Nephron (organoid): Measurements from ENCODE around the gene HDAC7.

Source experiments
- H3K27ac Mint-ChIP-seq, 3 experiments: 2 replicates each; pipeline ENCODE4 v1.8.0; 2020; ENCODE audit warnings: mixed read lengths in 3 of 3, mild to moderate bottlenecking in 2 of 3, moderate library complexity in 1 of 3
- H3K27me3 Mint-ChIP-seq: 2 replicates; pipeline ENCODE4 v1.8.0; 2021; ENCODE audit warnings: low read depth, mild to moderate bottlenecking, moderate library complexity, mixed read lengths
- H3K36me3 Mint-ChIP-seq: 2 replicates; pipeline ENCODE4 v1.8.0; 2020; ENCODE audit warnings: low read depth, mixed read lengths
- H3K4me1 Mint-ChIP-seq: 2 replicates; pipeline ENCODE4 v1.8.0; 2020; ENCODE audit warnings: mixed read lengths
- H3K4me3 Mint-ChIP-seq, 3 experiments: 2 replicates each; pipeline ENCODE4 v1.8.0; 2020; ENCODE audit warnings: mild to moderate bottlenecking in 3 of 3, mixed read lengths in 3 of 3, moderate library complexity in 2 of 3
- H3K9me3 Mint-ChIP-seq: 2 replicates; pipeline ENCODE4 v1.8.0; 2020; ENCODE audit warnings: mixed read lengths
- TF ChIP-seq, protein P1 (sequence below), 3 experiments: fragments of 200-600 bp; sonication (generic); IDR thresholded peaks; one replicate each; pipeline ENCODE4 v1.5.0; 2021; ENCODE audit warnings: antibody characterized with exemption in 3 of 3; ENCODE audit not compliant: unreplicated experiment in 3 of 3

HDAC7 gene

DNA sequence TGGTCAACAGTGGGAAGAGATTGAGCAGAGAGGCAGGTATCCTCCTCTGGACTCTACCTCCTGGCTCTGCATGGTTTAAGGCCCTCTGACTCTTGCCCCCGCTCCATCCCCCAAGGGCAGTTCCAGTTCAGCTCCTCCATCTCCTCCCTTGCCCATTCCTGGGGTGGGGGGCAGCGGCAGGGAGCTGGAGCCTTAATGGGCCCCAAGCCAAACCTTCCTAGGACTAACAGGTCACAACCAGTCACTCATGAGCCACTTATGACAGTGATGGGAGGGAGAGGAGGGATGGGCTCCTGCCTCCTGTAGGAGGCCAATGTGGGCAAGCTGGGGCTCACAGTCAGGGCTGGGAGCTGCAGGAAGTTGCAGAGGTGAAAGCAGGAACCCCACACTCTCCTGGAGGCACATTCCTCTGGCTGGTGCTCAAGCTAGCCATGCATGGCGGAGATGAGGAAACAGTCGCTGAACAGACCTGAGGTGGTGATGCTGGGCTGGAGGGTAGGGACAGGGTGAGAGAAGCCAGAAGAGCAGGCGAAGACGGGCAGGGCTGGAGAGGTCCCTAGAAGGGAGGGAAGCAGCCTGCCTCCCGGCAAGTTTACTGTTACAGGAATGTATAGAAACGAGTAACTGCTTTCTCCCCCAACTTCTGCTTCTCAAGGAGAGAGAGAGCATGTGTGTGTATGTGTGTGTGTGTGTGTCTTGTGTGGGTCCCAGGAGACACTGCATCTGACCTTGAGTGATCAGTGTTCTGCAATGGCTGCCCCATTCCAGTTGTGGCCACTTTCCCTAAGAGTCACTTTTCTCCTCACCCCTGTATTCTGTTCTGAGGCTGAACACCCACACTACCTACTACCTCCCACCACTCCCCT lies 56.0 kb downstream of the HDAC7 start:
- peaks cover 10% of the 10 kb centered on the region for H3K27me3 Mint-ChIP-seq
- H3K4me3 Mint-ChIP-seq: peak overlapping the region in 1 of 3 experiments; percentile 13
- no peaks in the 10 kb centered on the region for H3K9me3 Mint-ChIP-seq
- TF ChIP-seq, protein P1, sequence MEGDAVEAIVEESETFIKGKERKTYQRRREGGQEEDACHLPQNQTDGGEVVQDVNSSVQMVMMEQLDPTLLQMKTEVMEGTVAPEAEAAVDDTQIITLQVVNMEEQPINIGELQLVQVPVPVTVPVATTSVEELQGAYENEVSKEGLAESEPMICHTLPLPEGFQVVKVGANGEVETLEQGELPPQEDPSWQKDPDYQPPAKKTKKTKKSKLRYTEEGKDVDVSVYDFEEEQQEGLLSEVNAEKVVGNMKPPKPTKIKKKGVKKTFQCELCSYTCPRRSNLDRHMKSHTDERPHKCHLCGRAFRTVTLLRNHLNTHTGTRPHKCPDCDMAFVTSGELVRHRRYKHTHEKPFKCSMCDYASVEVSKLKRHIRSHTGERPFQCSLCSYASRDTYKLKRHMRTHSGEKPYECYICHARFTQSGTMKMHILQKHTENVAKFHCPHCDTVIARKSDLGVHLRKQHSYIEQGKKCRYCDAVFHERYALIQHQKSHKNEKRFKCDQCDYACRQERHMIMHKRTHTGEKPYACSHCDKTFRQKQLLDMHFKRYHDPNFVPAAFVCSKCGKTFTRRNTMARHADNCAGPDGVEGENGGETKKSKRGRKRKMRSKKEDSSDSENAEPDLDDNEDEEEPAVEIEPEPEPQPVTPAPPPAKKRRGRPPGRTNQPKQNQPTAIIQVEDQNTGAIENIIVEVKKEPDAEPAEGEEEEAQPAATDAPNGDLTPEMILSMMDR (IDR thresholded peaks at IDR 0.05; ENCODE audit: unreplicated experiment in 3 of 3): no peak
- H3K27ac Mint-ChIP-seq: peak overlapping the region; percentile 29 to 96 (median 72)
- H3K4me1 Mint-ChIP-seq: peaks cover 34% of the 10 kb centered on the region
- H3K36me3 Mint-ChIP-seq: no peaks in the 10 kb centered on the region

DNA sequence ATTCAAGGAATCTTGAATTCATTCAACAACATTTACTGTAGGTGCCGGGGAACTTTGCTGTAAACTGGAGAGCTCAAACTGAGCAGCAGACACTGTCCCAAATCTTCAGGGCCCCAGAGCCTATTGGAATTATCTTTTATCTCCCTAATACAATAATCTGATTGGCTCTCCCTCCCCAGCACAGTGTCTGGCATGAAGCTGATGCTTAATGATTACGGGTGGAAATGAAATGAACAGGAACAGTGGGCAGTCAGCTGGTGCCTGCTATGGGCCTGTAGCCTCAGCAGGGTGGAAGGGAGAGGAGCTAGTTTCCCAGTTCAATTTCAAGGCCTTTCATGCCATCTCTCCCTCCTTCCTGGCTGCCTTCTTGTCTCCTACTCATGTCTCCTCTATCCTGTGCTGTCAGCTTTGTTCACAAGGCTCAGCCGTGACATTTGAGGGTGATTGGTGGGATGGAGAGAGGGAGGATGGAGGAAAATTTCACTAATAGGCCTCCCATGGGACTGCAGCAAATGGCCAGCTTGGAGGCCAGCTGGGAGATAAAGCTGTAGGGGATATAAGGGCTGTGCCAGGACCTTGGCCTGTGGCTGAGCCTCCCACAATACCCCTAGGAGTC lies 56.7 kb downstream of the HDAC7 start:
- peaks cover 10% of the 10 kb centered on the region for H3K27me3 Mint-ChIP-seq
- H3K27ac Mint-ChIP-seq: peak overlapping the region; percentile 29 to 96 (median 78)
- TF ChIP-seq, protein P1 (IDR thresholded peaks at IDR 0.05; ENCODE audit: unreplicated experiment in 3 of 3): no peak
- no peaks in the 10 kb centered on the region for H3K9me3 Mint-ChIP-seq
- peak overlapping the region in 2 of 3 experiments; percentile 18 to 56 for H3K4me3 Mint-ChIP-seq
- H3K36me3 Mint-ChIP-seq: no peaks in the 10 kb centered on the region
- H3K4me1 Mint-ChIP-seq: peaks cover 39% of the 10 kb centered on the region

DNA sequence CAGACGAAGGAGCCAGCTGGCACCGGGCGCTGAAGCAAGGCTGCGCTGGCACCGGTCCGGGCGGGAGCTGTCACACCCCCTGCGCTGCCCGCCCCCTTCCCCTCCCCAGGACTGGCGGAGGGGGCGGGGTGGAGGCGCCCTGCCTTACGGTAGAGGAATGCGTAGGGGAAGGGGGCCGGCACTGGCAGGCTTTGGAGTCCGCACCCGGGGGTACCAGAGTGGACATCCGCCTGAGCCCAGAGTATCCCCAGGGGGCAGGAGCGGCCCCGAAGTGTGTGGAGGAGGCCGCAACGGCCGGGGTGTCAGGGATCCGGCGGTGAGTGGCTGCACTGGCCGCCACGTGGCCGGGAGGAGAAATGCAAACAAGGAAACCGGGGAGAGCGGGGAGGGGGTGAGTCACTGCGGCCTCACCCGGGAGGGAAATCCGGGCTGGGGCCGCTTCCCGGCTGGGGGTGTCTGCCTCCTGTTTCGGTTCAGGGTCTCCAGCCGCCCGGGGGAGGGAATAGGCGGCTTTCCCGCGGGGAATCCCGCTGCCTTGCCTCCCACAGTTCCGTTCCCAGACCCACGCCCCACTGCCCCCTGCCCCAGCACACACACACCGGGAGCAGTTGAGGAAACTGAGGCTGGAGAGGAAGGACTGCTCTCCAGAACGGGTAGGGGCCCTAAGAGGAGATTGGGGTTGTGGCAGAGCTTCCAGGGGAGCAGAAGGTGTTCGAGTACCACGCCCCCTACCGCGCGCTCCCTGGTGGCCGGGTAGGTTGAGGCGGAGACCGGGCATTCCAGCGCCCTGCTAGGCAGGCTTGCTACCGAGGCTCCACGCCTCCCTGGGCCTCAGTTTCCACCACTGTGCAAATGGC lies 60.6 kb downstream of the HDAC7 start, which contains the start of gene RAPGEF3:
TSS of gene RAPGEF3 (minus strand) at position 47 of the 857 bp plus-strand sequence. CDS start 324 bp downstream, outside the sequence.
- no peaks in the 10 kb centered on the region for H3K9me3 Mint-ChIP-seq
- TF ChIP-seq, protein P1 (IDR thresholded peaks at IDR 0.05; ENCODE audit: unreplicated experiment in 3 of 3): peak; percentile 57 to 66 (median 62)
- H3K36me3 Mint-ChIP-seq: no peaks in the 10 kb centered on the region
- peaks cover 4% of the 10 kb centered on the region for H3K27me3 Mint-ChIP-seq
- H3K27ac Mint-ChIP-seq: peak within 1 kb of the TSS; percentile 74 to 92 (median 89)
- H3K4me1 Mint-ChIP-seq: peaks cover 57% of the 10 kb centered on the region
- H3K4me3 Mint-ChIP-seq: peak within 1 kb of the TSS; percentile 83 to 88 (median 86)

DNA sequence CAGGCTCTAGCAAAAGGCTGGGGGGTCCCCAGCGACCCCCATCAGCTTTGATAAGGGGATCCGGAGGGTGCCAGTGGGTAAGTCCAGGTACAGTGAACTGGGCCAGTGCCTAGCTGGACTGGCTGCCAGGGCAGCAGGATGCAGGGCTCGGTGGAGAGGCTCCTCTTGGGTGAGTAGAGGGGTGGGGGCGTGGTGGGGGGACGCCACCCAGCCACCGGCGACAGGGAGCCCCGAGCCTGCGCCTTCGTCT lies 61.2 kb downstream of the HDAC7 start:
- peaks cover 56% of the 10 kb centered on the region for H3K4me1 Mint-ChIP-seq
- no peaks in the 10 kb centered on the region for H3K9me3 Mint-ChIP-seq
- TF ChIP-seq, protein P1 (IDR thresholded peaks at IDR 0.05; ENCODE audit: unreplicated experiment in 3 of 3): no peak
- H3K27ac Mint-ChIP-seq: peak overlapping the region; percentile 74 to 92 (median 89)
- H3K4me3 Mint-ChIP-seq: peak overlapping the region; percentile 83 to 88 (median 86)
- H3K36me3 Mint-ChIP-seq: no peaks in the 10 kb centered on the region
- peaks cover 4% of the 10 kb centered on the region for H3K27me3 Mint-ChIP-seq

DNA sequence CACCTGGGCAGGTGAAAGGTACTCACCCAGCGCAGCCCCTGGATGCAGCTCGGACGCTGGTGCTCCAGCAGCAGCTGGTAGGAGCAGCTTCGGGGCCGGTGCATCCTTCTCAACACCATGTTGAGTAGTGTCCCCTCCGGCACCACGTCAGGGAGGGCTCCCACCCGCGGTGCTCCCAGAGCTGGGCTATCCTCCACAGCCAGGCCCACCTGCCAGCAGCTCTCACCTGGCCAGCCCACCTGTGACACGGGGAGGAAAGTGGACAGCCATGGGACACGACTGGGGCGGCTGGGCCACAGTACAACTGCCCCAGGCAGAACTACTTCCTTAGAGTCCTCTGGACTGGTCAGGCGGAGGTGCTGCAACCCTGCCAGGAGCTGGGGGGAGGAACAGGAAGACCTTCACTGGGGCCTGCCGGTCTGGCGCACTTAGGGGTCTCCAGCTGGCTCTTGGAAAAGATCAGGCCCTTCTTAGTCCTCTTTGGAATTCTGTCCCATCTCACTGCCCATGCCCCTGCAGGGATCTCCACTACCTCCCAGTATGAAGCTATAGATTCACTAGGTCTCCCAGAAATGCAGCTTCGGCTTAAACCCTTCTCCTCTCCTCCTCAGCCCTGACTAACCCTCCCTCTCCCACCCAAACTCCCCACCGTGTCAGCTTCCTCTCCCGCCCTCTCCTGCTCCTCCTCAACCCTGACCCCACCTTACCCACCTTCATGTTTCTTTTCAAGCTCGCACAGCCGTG lies 61.7 kb downstream of the HDAC7 start:
- no peaks in the 10 kb centered on the region for H3K9me3 Mint-ChIP-seq
- TF ChIP-seq, protein P1 (IDR thresholded peaks at IDR 0.05; ENCODE audit: unreplicated experiment in 3 of 3): no peak
- peaks cover 4% of the 10 kb centered on the region for H3K27me3 Mint-ChIP-seq
- no peaks in the 10 kb centered on the region for H3K36me3 Mint-ChIP-seq
- H3K4me1 Mint-ChIP-seq: peaks cover 57% of the 10 kb centered on the region
- H3K27ac Mint-ChIP-seq: peak overlapping the region; percentile 74 to 92 (median 89)
- H3K4me3 Mint-ChIP-seq: peak overlapping the region; percentile 83 to 88 (median 86)
